K562 (cell line): ENCODE measurements around the gene GLB1L2. TPM values are rescaled to one million over a fixed set of nuclear protein-coding genes. Genes with fewer than 3 reads are reported as not detected.

Experiments
- ATAC-seq: fragments of 200-7000 bp; cut with Tn5 transposase; 3 replicates; pipeline ENCODE4 v1.9.1; 2020; ENCODE audit warnings: moderate library complexity
- BruUV-seq: library from RNA; stranded (reverse); fragments of 400-500 nt; replicated peaks from 2 replicates; lab custom pipeline; 2021; lab: Mats Ljungman, UMichigan
- CTCF ChIA-PET: fragments of 300-600 bp; formaldehyde crosslinking; extraction: SDS; loops from one replicate; lab custom pipeline; 2021; ENCODE audit warnings: low intra/inter-chr PET ratio; lab: Yijun Ruan, JAX
- POLR2A ChIA-PET: fragments of 300-600, 350-650 bp; sonication (Branson Sonifier 250); formaldehyde crosslinking; extraction: SDS; loops from one replicate; lab custom pipeline; 2021; ENCODE audit warnings: antibody characterized with exemption, inconsistent platforms; lab: Yijun Ruan, JAX
- DNase-seq, 4 experiments: peaks; one replicate each; pipeline versions ENCODE4 v3.0.0 to v3.0.0-alpha.2; 2011 to 2018; ENCODE audit warnings: low spot score in 3 of 4, mixed read lengths in 3 of 4; ENCODE audit errors: extremely low read depth in 1 of 4
- FAIRE-seq: peaks from 2 replicates; lab custom pipeline; 2011; peaks lifted over from hg19 to GRCh38; lab: Jason Lieb, UNC
- H2AFZ ChIP-seq: 2 replicates; pipeline ENCODE4 v1.6.0; 2011; ENCODE audit warnings: low read depth, low read length, control low read depth, inconsistent platforms
- H3K27ac ChIP-seq: fragments of 200-600 bp; 3 replicates; pipeline ENCODE4 v1.8.0; 2011; ENCODE audit warnings: low read depth, mild to moderate bottlenecking, control low read depth, inconsistent platforms, low read length, moderate library complexity, mixed read lengths; ENCODE audit errors: extremely low read depth
- H3K27me3 ChIP-seq, 2 experiments: fragments of 300-600 bp in 1 of 2; 2 replicates in 1 of 2; 3 replicates in 1 of 2; pipeline versions ENCODE4 v1.6.0 to v1.8.0; 2011; ENCODE audit warnings: inconsistent platforms in 2 of 2, low read length in 2 of 2, mild to moderate bottlenecking in 1 of 2, mixed read lengths in 1 of 2, moderate library complexity in 1 of 2; ENCODE audit not compliant: control insufficient read depth in 2 of 2, insufficient read depth in 2 of 2
- H3K36me3 ChIP-seq: fragments of 300-600 bp; 3 replicates; pipeline ENCODE4 v1.8.0; 2011; ENCODE audit warnings: mild to moderate bottlenecking, low read length, inconsistent platforms; ENCODE audit not compliant: control insufficient read depth, insufficient read depth
- H3K4me1 ChIP-seq, 2 experiments: fragments of 200-600 bp in 1 of 2; replicated peaks in 1 of 2; 2 replicates in 1 of 2; 3 replicates in 1 of 2; pipeline versions ENCODE4 v1.5.1 to v1.8.0; 2011; ENCODE audit warnings: inconsistent platforms in 2 of 2, low read length in 2 of 2, mild to moderate bottlenecking in 1 of 2, mixed read lengths in 1 of 2, moderate library complexity in 1 of 2; ENCODE audit not compliant: control insufficient read depth in 2 of 2, insufficient read depth in 2 of 2
- H3K4me2 ChIP-seq: 2 replicates; pipeline ENCODE4 v1.6.1; 2011; ENCODE audit warnings: low read length, control low read depth, inconsistent platforms, mixed read lengths; ENCODE audit not compliant: insufficient read depth
- H3K4me3 ChIP-seq: fragments of 200-600 bp; sonication (generic), shearing (Covaris generic); 2 replicates; pipeline ENCODE4 v1.5.1; 2016; ENCODE audit warnings: control low read depth, inconsistent platforms
- H3K79me2 ChIP-seq: fragments of 200-600 bp; 3 replicates; pipeline ENCODE4 v1.8.0; 2011; ENCODE audit warnings: low read length, inconsistent platforms; ENCODE audit not compliant: control insufficient read depth, insufficient read depth
- H3K9ac ChIP-seq, 2 experiments: 2 replicates each; pipeline versions ENCODE4 v1.6.0 to v1.6.1; 2011; ENCODE audit warnings: low read depth in 2 of 2, low read length in 2 of 2, control low read depth in 1 of 2, inconsistent platforms in 1 of 2, mild to moderate bottlenecking in 1 of 2, mixed read lengths in 1 of 2; ENCODE audit not compliant: insufficient read depth in 1 of 2
- H3K9me1 ChIP-seq: one replicate; pipeline ENCODE4 v1.6.0; 2011; ENCODE audit warnings: inconsistent platforms, mild to moderate bottlenecking, low read length, moderate library complexity; ENCODE audit not compliant: control insufficient read depth, insufficient read depth
- H3K9me3 ChIP-seq: replicated peaks from 2 replicates; pipeline ENCODE4 v1.5.1; 2011; ENCODE audit warnings: low read depth, low read length, inconsistent platforms; ENCODE audit not compliant: control insufficient read depth, insufficient read depth
- H4K20me1 ChIP-seq: replicated peaks from 2 replicates; pipeline ENCODE4 v1.6.1; 2011; ENCODE audit warnings: low read length, inconsistent platforms, mixed read lengths; ENCODE audit not compliant: control insufficient read depth, insufficient read depth
- ELF4 ChIP-seq: fragments of 450-650 bp; formaldehyde crosslinking; IDR thresholded peaks from 2 replicates; pipeline ENCODE4 v1.4.0; 2022; ENCODE audit warnings: missing genetic modification characterization
- KLF13 ChIP-seq: fragments of 450-650 bp; IDR thresholded peaks from 2 replicates; pipeline ENCODE4 v1.6.1; 2016; ENCODE audit warnings: missing genetic modification characterization, low read depth, mild to moderate bottlenecking, missing compliant biosample characterization, moderate library complexity, borderline replicate concordance
- NCOA2 ChIP-seq, 2 experiments: fragments of 450-650 bp; IDR thresholded peaks; 2 replicates each; pipeline ENCODE4 v1.6.1; 2018; ENCODE audit warnings: mild to moderate bottlenecking in 2 of 2, moderate library complexity in 1 of 2; ENCODE audit not compliant: partially characterized antibody in 2 of 2
- PYGO2 ChIP-seq: fragments of 450-650 bp; IDR thresholded peaks from 2 replicates; pipeline ENCODE4 v1.6.1; 2016; ENCODE audit warnings: mild to moderate bottlenecking, missing genetic modification characterization, moderate library complexity, missing compliant biosample characterization
- SRSF1 ChIP-seq: fragments of 200-400 bp; formaldehyde crosslinking; IDR thresholded peaks from 2 replicates; pipeline ENCODE4 v1.6.1; 2017; ENCODE audit warnings: mild to moderate bottlenecking, low read depth, low read length, moderate library complexity
- ZFP36 ChIP-seq: fragments of 150-350 bp; IDR thresholded peaks from 2 replicates; pipeline ENCODE4 v1.6.1; 2018; ENCODE audit warnings: low read length, low read depth; ENCODE audit not compliant: partially characterized antibody
- WGBS: fragments of 100-300 bp; shearing (Covaris generic); methylation state at CpG from one replicate; pipeline ENCODE4 v1.1.6; 2016; ENCODE audit warnings: low coverage, mixed read lengths; ENCODE audit not compliant: insufficient coverage; ENCODE audit errors: missing lambda C conversion rate; 5-methylcytosine and 5-hydroxymethylcytosine counted together
- in situ Hi-C: fragments of 300-500 bp; cut with MboI; formaldehyde crosslinking; loops from 4 replicates; pipeline ENCODE4 v1.15.0; 2018; ENCODE audit warnings: inconsistent platforms, mixed read lengths
- intact Hi-C: fragments of 100-400 bp; cut with micrococcal nuclease; formaldehyde crosslinking; loops from 2 replicates; pipeline ENCODE4 v1.14.2; 2022
- polyA plus RNA-seq, 8 experiments: library from polyadenylated mRNA; depleted of rRNA in 4 of 8; stranded (reverse) in 5 of 8; unstranded in 3 of 8; fragments of >200 nt; fragmentation: Nextera tagmentation in 2 of 8; fragmentation: Illumina TruSeq in 1 of 8; extraction: Ambion mirVana in 2 of 8; extraction: Trizol in 1 of 8; gene quantifications; 2 replicates each; pipeline versions ENCODE4 v1.2.1 to v1.2.3, GENCODE V29; 2011 to 2014; ENCODE audit warnings: inconsistent platforms in 1 of 8, missing spikeins in 1 of 8
- total RNA-seq, 7 experiments: library from RNA; depleted of rRNA in 6 of 7; stranded (reverse); fragments of >200 nt in 6 of 7; fragmentation: Illumina TruSeq in 2 of 7; extraction: Trizol in 2 of 7; gene quantifications; 2 replicates each; pipeline versions ENCODE4 v1.2.1 to v1.2.3, GENCODE V29; 2011 to 2021; ENCODE audit warnings: low replicate concordance in 1 of 7

Gene GLB1L2
- total and polyA plus RNA-seq, 9 of the 15 experiments (the other 6 are each of a cell fraction or from before 2014, with no cell fraction given) = 0.84 to 21.4 (median 13.8) TPM

- no peaks in the 10 kb centered on the region for H3K9me1 ChIP-seq
- H3K79me2 ChIP-seq = 0 out of 3 replicates have a peak, but pooled peaks cover 2% of the 10 kb centered on the region
- POLR2A ChIA-PET = no interaction called here
- CTCF ChIA-PET = no interaction called here
- peak overlapping the region; percentile 76 for H3K4me2 ChIP-seq
- no peak for ATAC-seq
- no TSS peak for BruUV-seq
- DNase-seq = no peak
- H3K27ac ChIP-seq = no peak overlapping the region
- WGBS = 91% methylated on average over 7 of the region's 7 CpGs
- H3K4me1 ChIP-seq = peaks cover 8 to 16% of the 10 kb centered on the region in 2 experiments; a peak in 4 of 5 replicates
- peaks cover 4 to 5% of the 10 kb centered on the region in 2 experiments; a peak in 3 of 5 replicates for H3K27me3 ChIP-seq
- FAIRE-seq = no peak
- no peaks in the 10 kb centered on the region for H3K36me3 ChIP-seq
- H3K9ac ChIP-seq = peak overlapping the region; percentile 70 to 90; a peak in 2 of 4 replicates
- intact Hi-C loops = no loop called here
- no peaks in the 10 kb centered on the region for H3K9me3 ChIP-seq
- no peaks in the 10 kb centered on the region for H4K20me1 ChIP-seq
- TF ChIP-seq ZFP36 (no peak), PYGO2 (tag) (no peak), KLF13 (tag) (no peak), SRSF1 (no peak), NCOA2 (IDR thresholded peaks at IDR 0.05; ENCODE audit: partially characterized antibody in 2 of 2) (no peak), ELF4 (CRISPR knock-in tag) (no peak)
- in situ Hi-C loops = no loop called here
- peak overlapping the region; percentile 91 for H2AFZ ChIP-seq
- peak overlapping the region; percentile 65 for H3K4me3 ChIP-seq
Observed at GRCh38 chr11:134332782-134333181, 994 bp downstream of the GLB1L2 start.
